ENCODE data around the gene PTGER4. TPM values are rescaled to one million over a fixed set of nuclear protein-coding genes. Genes with fewer than 3 reads are reported as not detected.
"Not testable (repeated sequence)": the region's sequence is repeated elsewhere in the genome, so short reads cannot be mapped to it uniquely, and the experiment has no call there.

Gene PTGER4
- total and polyA plus RNA-seq, 2 donors from 2014 or later, result 8.5 to 17.2 TPM

DNA sequence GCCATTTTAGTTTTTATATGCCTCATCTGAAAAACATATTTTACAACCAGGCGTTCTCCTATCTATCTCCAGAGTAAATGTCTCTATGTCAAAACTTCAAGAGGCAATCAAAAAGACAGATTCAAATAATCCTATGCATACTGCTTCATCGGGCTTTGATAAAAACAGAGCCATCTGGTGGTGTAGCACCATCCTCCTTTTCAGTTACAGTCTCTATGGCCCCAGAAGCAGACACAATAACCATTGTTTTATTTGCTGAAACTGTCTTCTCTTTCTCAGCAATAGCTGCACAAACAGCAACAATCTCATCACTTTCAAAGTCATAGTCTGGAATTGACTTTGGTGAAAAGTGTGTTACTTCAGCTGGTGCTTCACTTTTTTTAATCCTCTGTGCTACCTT lies 36.3 kb downstream of the PTGER4 start:
- no peak overlapping the region for H3K9ac ChIP-seq (ENCODE audit: low read length in 3 of 3)
- DNase-seq (no peak), FAIRE-seq (no peak)
- peaks cover 0 to 6% (median 0%) of the 10 kb centered on the region in 3 donors for H3K9me3 ChIP-seq (ENCODE audit: control insufficient read depth in 2 of 3, insufficient read depth in 1 of 3, low read length in 3 of 3)
- peaks cover 0 to 6% (median 0%) of the 10 kb centered on the region in 3 donors for H3K36me3 ChIP-seq (ENCODE audit: control insufficient read depth in 2 of 3, insufficient read depth in 3 of 3, low read length in 3 of 3)
- TF ChIP-seq, protein P1, sequence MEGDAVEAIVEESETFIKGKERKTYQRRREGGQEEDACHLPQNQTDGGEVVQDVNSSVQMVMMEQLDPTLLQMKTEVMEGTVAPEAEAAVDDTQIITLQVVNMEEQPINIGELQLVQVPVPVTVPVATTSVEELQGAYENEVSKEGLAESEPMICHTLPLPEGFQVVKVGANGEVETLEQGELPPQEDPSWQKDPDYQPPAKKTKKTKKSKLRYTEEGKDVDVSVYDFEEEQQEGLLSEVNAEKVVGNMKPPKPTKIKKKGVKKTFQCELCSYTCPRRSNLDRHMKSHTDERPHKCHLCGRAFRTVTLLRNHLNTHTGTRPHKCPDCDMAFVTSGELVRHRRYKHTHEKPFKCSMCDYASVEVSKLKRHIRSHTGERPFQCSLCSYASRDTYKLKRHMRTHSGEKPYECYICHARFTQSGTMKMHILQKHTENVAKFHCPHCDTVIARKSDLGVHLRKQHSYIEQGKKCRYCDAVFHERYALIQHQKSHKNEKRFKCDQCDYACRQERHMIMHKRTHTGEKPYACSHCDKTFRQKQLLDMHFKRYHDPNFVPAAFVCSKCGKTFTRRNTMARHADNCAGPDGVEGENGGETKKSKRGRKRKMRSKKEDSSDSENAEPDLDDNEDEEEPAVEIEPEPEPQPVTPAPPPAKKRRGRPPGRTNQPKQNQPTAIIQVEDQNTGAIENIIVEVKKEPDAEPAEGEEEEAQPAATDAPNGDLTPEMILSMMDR (IDR thresholded peaks at IDR 0.05; ENCODE audit: borderline replicate concordance, extremely low read depth, insufficient read depth), result no peak
- intact Hi-C loops (cut with DNase I), result no loop called here
- no peak overlapping the region for H3K4me3 ChIP-seq (ENCODE audit: low read length in 3 of 3)
- no peak overlapping the region for H3K27ac ChIP-seq (ENCODE audit: low read depth in 2 of 2, low read length in 2 of 2)
- no peaks in the 10 kb centered on the region for H3K27me3 ChIP-seq (ENCODE audit: control insufficient read depth, insufficient read depth, low read length)
- no peaks in the 10 kb centered on the region for H3K4me1 ChIP-seq (ENCODE audit: control insufficient read depth in 2 of 3, insufficient read depth in 2 of 3, low read depth in 1 of 3, low read length in 3 of 3)

- H3K27ac ChIP-seq (ENCODE audit: low read depth in 2 of 2, low read length in 2 of 2), result no peak overlapping the region
- H3K36me3 ChIP-seq (ENCODE audit: control insufficient read depth in 2 of 3, insufficient read depth in 3 of 3, low read length in 3 of 3), result peaks cover 0 to 7% (median 0%) of the 10 kb centered on the region in 3 donors
- peaks cover 0 to 5% (median 0%) of the 10 kb centered on the region in 3 donors for H3K9me3 ChIP-seq (ENCODE audit: control insufficient read depth in 2 of 3, insufficient read depth in 1 of 3, low read length in 3 of 3)
- DNase-seq, result no peak
- H3K4me3 ChIP-seq (ENCODE audit: low read length in 3 of 3), result no peak overlapping the region
- H3K27me3 ChIP-seq (ENCODE audit: control insufficient read depth, insufficient read depth, low read length), result no peaks in the 10 kb centered on the region
- no peak for FAIRE-seq
- TF ChIP-seq, protein P1 (IDR thresholded peaks at IDR 0.05; ENCODE audit: borderline replicate concordance, extremely low read depth, insufficient read depth), result no peak
- H3K9ac ChIP-seq (ENCODE audit: low read length in 3 of 3), result no peak overlapping the region
- no peaks in the 10 kb centered on the region for H3K4me1 ChIP-seq (ENCODE audit: control insufficient read depth in 2 of 3, insufficient read depth in 2 of 3, low read depth in 1 of 3, low read length in 3 of 3)
- intact Hi-C loops (cut with DNase I), result no loop called here
Observed at GRCh38 chr5:40716590-40716989, 36.9 kb downstream of the PTGER4 start.

DNA sequence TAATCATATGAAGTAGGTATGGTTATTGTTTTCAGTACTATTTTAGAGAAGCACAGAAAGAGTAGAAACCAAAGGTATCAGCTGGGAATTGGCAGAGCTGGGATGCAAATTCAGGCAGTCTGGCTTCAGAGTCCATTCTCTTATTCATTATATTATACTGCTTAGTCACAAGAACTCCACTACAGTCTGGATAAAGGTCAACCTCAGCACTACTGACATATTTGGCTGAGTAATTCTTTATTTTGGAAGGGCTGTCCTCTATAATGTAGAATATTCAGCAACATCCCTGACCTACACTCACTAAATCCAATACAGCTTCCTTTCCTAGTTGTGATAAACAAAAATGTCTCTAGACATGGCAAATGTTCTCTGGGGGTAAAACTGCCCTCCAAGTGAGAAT lies 37.6 kb downstream of the PTGER4 start:
- Histone ChIP-seq H3K4me1 (ENCODE audit: control insufficient read depth in 2 of 3, insufficient read depth in 2 of 3, low read depth in 1 of 3, low read length in 3 of 3) (no peaks in the 10 kb centered on the region), H3K4me3 (ENCODE audit: low read length in 3 of 3) (no peak overlapping the region), H3K27ac (ENCODE audit: low read depth in 2 of 2, low read length in 2 of 2) (no peak overlapping the region), H3K27me3 (ENCODE audit: control insufficient read depth, insufficient read depth, low read length) (no peaks in the 10 kb centered on the region), H3K9ac (ENCODE audit: low read length in 3 of 3) (no peak overlapping the region), H3K9me3 (ENCODE audit: control insufficient read depth in 2 of 3, insufficient read depth in 1 of 3, low read length in 3 of 3) (peaks cover 0 to 4% (median 0%) of the 10 kb centered on the region in 3 donors), H3K36me3 (ENCODE audit: control insufficient read depth in 2 of 3, insufficient read depth in 3 of 3, low read length in 3 of 3) (peaks cover 0 to 7% (median 0%) of the 10 kb centered on the region in 3 donors)
- FAIRE-seq (peak; percentile 8), DNase-seq (peak in 1 of 5 donors; percentile 44)
- TF ChIP-seq, protein P1 (IDR thresholded peaks at IDR 0.05; ENCODE audit: borderline replicate concordance, extremely low read depth, insufficient read depth), result no peak
- intact Hi-C loops (cut with DNase I), result no loop called here

GRCh38 chr5:40720069-40720468 lies 40.4 kb downstream of the PTGER4 start:
- Histone ChIP-seq H3K36me3 (ENCODE audit: control insufficient read depth in 2 of 3, insufficient read depth in 3 of 3, low read length in 3 of 3) (peaks cover 0 to 7% (median 0%) of the 10 kb centered on the region in 3 donors), H3K9ac (ENCODE audit: low read length in 3 of 3) (no peak overlapping the region), H3K9me3 (ENCODE audit: control insufficient read depth in 2 of 3, insufficient read depth in 1 of 3, low read length in 3 of 3) (peaks cover 0 to 4% (median 0%) of the 10 kb centered on the region in 3 donors), H3K4me1 (ENCODE audit: control insufficient read depth in 2 of 3, insufficient read depth in 2 of 3, low read depth in 1 of 3, low read length in 3 of 3) (no peaks in the 10 kb centered on the region), H3K4me3 (ENCODE audit: low read length in 3 of 3) (no peak overlapping the region), H3K27ac (ENCODE audit: low read depth in 2 of 2, low read length in 2 of 2) (no peak overlapping the region), H3K27me3 (ENCODE audit: control insufficient read depth, insufficient read depth, low read length) (no peaks in the 10 kb centered on the region)
- FAIRE-seq, result no peak
- DNase-seq, result no peak
- TF ChIP-seq, protein P1 (IDR thresholded peaks at IDR 0.05; ENCODE audit: borderline replicate concordance, extremely low read depth, insufficient read depth), result no peak
- intact Hi-C loops (cut with DNase I), result no loop called here

DNA sequence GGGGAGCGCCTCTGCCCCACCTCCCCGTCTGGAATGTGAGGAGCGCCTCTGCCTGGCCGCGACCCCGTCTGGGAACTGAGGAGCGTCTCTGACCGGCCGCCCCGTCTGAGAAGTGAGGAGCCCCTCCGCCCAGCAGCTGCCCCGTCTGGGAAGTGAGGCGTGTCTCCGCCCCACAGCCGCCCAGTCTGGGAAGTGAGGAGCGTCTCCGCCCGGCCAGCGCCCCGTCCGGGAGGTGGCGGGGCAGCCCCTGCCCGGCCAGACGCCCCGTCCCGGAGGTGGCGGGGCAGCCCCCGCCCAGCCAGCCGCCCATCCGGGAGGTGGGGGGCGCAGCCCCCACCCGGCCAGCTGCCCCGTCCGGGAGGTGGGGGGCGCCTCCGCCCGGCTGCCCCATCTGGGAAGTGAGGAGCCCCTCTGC lies 42.8 kb downstream of the PTGER4 start:
- H3K4me3 ChIP-seq (ENCODE audit: low read length in 3 of 3); FAIRE-seq; H3K9ac ChIP-seq (ENCODE audit: low read length in 3 of 3); H3K9me3 ChIP-seq (ENCODE audit: control insufficient read depth in 2 of 3, insufficient read depth in 1 of 3, low read length in 3 of 3); intact Hi-C loops (cut with DNase I); H3K4me1 ChIP-seq (ENCODE audit: control insufficient read depth in 2 of 3, insufficient read depth in 2 of 3, low read depth in 1 of 3, low read length in 3 of 3); H3K27me3 ChIP-seq (ENCODE audit: control insufficient read depth, insufficient read depth, low read length); H3K27ac ChIP-seq (ENCODE audit: low read depth in 2 of 2, low read length in 2 of 2): not testable (repeated sequence)
- H3K36me3 ChIP-seq (ENCODE audit: control insufficient read depth in 2 of 3, insufficient read depth in 3 of 3, low read length in 3 of 3), result peaks cover 0 to 11% (median 0%) of the 10 kb centered on the region in 3 donors
- DNase-seq, result peak in 1 of 5 donors; percentile 57
